HepG2 (cell line): ENCODE data around the gene NT5C3B. TPM values are rescaled to one million over a fixed set of nuclear protein-coding genes. Genes with fewer than 3 reads are reported as not detected.

Experiments used
- POGZ ChIP-seq: sonication (generic); formaldehyde crosslinking; IDR thresholded peaks from 2 replicates; pipeline ENCODE4 v1.4.0; 2020; ENCODE audit warnings: mild to moderate bottlenecking, missing genetic modification reagents
- WIZ ChIP-seq: sonication (generic); formaldehyde crosslinking; IDR thresholded peaks from 2 replicates; pipeline ENCODE4 v1.5.1; 2020; ENCODE audit warnings: mild to moderate bottlenecking, missing genetic modification reagents
- ZBTB49 ChIP-seq: sonication (generic); formaldehyde crosslinking; IDR thresholded peaks from 2 replicates; pipeline ENCODE4 v1.4.0; 2020; ENCODE audit warnings: missing genetic modification reagents, borderline replicate concordance
- ZNF281 ChIP-seq: sonication (generic); formaldehyde crosslinking; IDR thresholded peaks from 2 replicates; pipeline ENCODE4 v1.4.0; 2020; ENCODE audit warnings: missing genetic modification reagents, borderline replicate concordance
- ZNF3 ChIP-seq: IDR thresholded peaks from 2 replicates; pipeline ENCODE4 v1.7.0; 2017; ENCODE audit warnings: inconsistent platforms
- ZNF770 ChIP-seq: sonication (generic); formaldehyde crosslinking; IDR thresholded peaks from 2 replicates; pipeline ENCODE4 v1.5.0; 2020; ENCODE audit warnings: mild to moderate bottlenecking, missing genetic modification reagents
- ZNF83 ChIP-seq: sonication (generic); formaldehyde crosslinking; IDR thresholded peaks from 2 replicates; pipeline ENCODE4 v1.4.0; 2020; ENCODE audit warnings: missing genetic modification reagents, mild to moderate bottlenecking, borderline replicate concordance
- polyA plus RNA-seq, 8 experiments: library from polyadenylated mRNA; depleted of rRNA in 3 of 8; stranded (reverse) in 7 of 8; unstranded in 1 of 8; fragments of >200 nt; fragmentation: Illumina TruSeq in 4 of 8; extraction: Trizol in 4 of 8; gene quantifications; 2 replicates each; pipeline versions ENCODE4 v1.2.1 to v1.2.3, GENCODE V29; 2011 to 2016; ENCODE audit warnings: low read depth in 4 of 8, missing spikeins in 1 of 8, mixed read lengths in 1 of 8; ENCODE audit not compliant: insufficient read depth in 1 of 8
- total RNA-seq, 5 experiments: library from RNA; depleted of rRNA; stranded (reverse); fragments of >200 nt; fragmentation: Illumina TruSeq; extraction: Trizol; gene quantifications; 2 replicates each; pipeline ENCODE4 v1.2.3, GENCODE V29; 2016; ENCODE audit warnings: low read depth in 1 of 5
- TF ChIP-seq, protein P1 (sequence below): sonication (generic); formaldehyde crosslinking; IDR thresholded peaks from 2 replicates; pipeline ENCODE4 v1.5.0; 2020; ENCODE audit warnings: missing genetic modification reagents
- TF ChIP-seq, protein P2 (sequence below): IDR thresholded peaks from 2 replicates; pipeline ENCODE4 v1.6.1; 2012; ENCODE audit warnings: inconsistent platforms
- TF ChIP-seq, protein P3 (sequence below): sonication (generic); formaldehyde crosslinking; IDR thresholded peaks from 2 replicates; pipeline ENCODE4 v1.8.1; 2022; ENCODE audit warnings: low read depth, mild to moderate bottlenecking, missing genetic modification reagents
- TF ChIP-seq, protein P4 (sequence below): sonication (generic); formaldehyde crosslinking; IDR thresholded peaks from 2 replicates; pipeline ENCODE4 v1.5.0; 2020; ENCODE audit warnings: mild to moderate bottlenecking, missing genetic modification reagents, borderline replicate concordance

The NT5C3B gene
- total and polyA plus RNA-seq, 2 of the 13 experiments (the other 11 are each of a cell fraction or from before 2014, with no cell fraction given) = 104 to 126 TPM

DNA sequence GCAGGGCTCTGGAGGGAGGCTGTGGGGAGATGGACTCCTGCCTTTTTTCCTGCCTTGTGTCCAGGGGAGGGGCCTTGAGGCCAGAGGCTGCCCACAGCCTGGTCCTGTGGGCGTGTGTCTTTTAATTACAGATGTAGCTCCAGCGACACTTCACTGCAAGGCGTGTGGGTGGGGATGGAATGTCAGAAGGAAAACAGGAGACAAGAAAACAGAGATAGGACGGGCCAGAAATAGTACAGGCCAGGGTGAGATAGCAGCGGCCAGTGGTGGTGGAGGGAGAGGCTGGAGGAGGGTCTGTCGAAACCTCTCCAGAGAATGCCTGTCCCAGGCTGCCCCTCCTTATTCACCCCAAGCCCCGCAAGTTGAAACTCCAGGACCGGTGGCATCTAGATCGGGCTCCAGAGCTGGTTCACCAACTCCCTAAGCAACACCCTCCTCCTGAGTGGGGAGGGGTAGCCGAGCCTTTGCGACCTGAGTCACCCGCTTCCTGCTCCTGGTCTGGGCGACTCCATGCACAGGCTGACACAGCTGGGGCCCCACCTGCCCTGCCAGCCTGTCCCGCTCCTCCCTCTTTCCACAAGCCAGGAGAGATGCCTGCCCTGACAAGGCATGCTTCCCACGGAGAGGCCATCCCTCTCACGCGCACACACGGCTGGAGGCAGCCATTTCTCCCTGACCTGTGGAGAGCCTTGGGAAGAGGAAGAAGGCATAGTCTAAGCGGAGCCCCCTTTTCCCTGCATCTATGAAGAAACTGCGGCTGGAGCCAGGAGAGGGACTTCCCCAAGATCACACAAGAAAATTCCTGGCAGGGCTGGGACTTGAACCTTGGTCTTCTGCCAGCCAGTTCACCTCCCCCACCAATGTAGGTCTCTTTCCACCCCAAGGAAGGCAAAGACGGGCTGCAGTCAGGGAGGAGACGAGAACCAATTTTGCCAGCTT is 42.9 kb downstream of the NT5C3B start (continued):
- peak; percentile 65 for TF ChIP-seq ZNF281 (CRISPR knock-in tag)
- TF ChIP-seq ZNF3 (CRISPR knock-in tag) = no peak
- TF ChIP-seq, protein P1, sequence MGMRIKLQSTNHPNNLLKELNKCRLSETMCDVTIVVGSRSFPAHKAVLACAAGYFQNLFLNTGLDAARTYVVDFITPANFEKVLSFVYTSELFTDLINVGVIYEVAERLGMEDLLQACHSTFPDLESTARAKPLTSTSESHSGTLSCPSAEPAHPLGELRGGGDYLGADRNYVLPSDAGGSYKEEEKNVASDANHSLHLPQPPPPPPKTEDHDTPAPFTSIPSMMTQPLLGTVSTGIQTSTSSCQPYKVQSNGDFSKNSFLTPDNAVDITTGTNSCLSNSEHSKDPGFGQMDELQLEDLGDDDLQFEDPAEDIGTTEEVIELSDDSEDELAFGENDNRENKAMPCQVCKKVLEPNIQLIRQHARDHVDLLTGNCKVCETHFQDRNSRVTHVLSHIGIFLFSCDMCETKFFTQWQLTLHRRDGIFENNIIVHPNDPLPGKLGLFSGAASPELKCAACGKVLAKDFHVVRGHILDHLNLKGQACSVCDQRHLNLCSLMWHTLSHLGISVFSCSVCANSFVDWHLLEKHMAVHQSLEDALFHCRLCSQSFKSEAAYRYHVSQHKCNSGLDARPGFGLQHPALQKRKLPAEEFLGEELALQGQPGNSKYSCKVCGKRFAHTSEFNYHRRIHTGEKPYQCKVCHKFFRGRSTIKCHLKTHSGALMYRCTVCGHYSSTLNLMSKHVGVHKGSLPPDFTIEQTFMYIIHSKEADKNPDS (CRISPR knock-in tag) = 0 out of 2 replicates have a peak, but pooled peaks have one; percentile 17
- no peak for TF ChIP-seq POGZ (CRISPR knock-in tag)
- TF ChIP-seq, protein P2, sequence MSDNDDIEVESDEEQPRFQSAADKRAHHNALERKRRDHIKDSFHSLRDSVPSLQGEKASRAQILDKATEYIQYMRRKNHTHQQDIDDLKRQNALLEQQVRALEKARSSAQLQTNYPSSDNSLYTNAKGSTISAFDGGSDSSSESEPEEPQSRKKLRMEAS = peak; percentile 1
- no peak for TF ChIP-seq ZBTB49 (CRISPR knock-in tag)
- TF ChIP-seq WIZ (CRISPR knock-in tag) = no peak
- TF ChIP-seq ZNF83 (CRISPR knock-in tag) = 0 out of 2 replicates have a peak, but pooled peaks have one; percentile 24
- TF ChIP-seq ZNF770 (CRISPR knock-in tag) = peak; percentile 90
- TF ChIP-seq, protein P3, sequence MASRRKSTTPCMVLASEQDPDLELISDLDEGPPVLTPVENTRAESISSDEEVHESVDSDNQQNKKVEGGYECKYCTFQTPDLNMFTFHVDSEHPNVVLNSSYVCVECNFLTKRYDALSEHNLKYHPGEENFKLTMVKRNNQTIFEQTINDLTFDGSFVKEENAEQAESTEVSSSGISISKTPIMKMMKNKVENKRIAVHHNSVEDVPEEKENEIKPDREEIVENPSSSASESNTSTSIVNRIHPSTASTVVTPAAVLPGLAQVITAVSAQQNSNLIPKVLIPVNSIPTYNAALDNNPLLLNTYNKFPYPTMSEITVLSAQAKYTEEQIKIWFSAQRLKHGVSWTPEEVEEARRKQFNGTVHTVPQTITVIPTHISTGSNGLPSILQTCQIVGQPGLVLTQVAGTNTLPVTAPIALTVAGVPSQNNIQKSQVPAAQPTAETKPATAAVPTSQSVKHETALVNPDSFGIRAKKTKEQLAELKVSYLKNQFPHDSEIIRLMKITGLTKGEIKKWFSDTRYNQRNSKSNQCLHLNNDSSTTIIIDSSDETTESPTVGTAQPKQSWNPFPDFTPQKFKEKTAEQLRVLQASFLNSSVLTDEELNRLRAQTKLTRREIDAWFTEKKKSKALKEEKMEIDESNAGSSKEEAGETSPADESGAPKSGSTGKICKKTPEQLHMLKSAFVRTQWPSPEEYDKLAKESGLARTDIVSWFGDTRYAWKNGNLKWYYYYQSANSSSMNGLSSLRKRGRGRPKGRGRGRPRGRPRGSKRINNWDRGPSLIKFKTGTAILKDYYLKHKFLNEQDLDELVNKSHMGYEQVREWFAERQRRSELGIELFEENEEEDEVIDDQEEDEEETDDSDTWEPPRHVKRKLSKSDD = no peak
- TF ChIP-seq, protein P4, sequence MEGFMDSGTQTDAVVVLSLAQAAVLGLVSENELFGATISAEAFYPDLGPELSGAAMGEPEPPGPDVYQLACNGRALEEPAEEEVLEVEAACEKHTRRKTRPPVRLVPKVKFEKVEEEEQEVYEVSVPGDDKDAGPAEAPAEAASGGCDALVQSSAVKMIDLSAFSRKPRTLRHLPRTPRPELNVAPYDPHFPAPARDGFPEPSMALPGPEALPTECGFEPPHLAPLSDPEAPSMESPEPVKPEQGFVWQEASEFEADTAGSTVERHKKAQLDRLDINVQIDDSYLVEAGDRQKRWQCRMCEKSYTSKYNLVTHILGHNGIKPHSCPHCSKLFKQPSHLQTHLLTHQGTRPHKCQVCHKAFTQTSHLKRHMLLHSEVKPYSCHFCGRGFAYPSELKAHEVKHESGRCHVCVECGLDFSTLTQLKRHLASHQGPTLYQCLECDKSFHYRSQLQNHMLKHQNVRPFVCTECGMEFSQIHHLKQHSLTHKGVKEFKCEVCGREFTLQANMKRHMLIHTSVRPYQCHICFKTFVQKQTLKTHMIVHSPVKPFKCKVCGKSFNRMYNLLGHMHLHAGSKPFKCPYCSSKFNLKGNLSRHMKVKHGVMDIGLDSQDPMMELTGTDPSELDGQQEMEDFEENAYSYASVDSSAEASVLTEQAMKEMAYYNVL = peak; percentile 29; the same call in 1 of the 2 replicates
